HG03378 (cell line): ENCODE measurements around the gene C5orf15.
"Not testable (repeated sequence)": the region's sequence is repeated elsewhere in the genome, so short reads cannot be mapped to it uniquely, and the experiment has no call there.

Experiments
- ATAC-seq: cut with Tn5 transposase; IDR thresholded peaks from one replicate; pipeline ENCODE4 v1.9.1; 2021; ENCODE audit warnings: mild to moderate bottlenecking, moderate library complexity; ENCODE audit not compliant: unreplicated experiment

Gene C5orf15

GRCh38 chr5:133963493-133964128 is 4.8 kb downstream of the C5orf15 start:
- no peak for ATAC-seq

- no peak for ATAC-seq
These were observed 5.5 kb downstream of the C5orf15 start for GRCh38 chr5:133962801-133963476.

GRCh38 chr5:133962131-133962530 is 6.3 kb downstream of the C5orf15 start:
- ATAC-seq, result no peak

GRCh38 chr5:133959643-133960042 is 8.8 kb downstream of the C5orf15 start:
- ATAC-seq, result no peak

- ATAC-seq, result peak; percentile 65
These were observed 10.8 kb downstream of the C5orf15 start for GRCh38 chr5:133957591-133957990.

- ATAC-seq, result peak; percentile 7
These were observed 11.3 kb downstream of the C5orf15 start for GRCh38 chr5:133957080-133957479.

- not testable (repeated sequence) for ATAC-seq
These were observed 12.2 kb downstream of the C5orf15 start for GRCh38 chr5:133956196-133956595.

- no peak for ATAC-seq
These were observed 14.8 kb downstream of the C5orf15 start for GRCh38 chr5:133953568-133954145.

GRCh38 chr5:133952729-133953567 is 15.5 kb downstream of the C5orf15 start:
- ATAC-seq, result no peak

- ATAC-seq, result no peak
These were observed 17.4 kb downstream of the C5orf15 start for GRCh38 chr5:133950821-133951612.

GRCh38 chr5:133948721-133949120 is 19.7 kb downstream of the C5orf15 start:
- no peak for ATAC-seq

- ATAC-seq, result no peak
These were observed 21.0 kb downstream of the C5orf15 start for GRCh38 chr5:133947431-133947841.

- ATAC-seq, result no peak
These were observed 22.9 kb downstream of the C5orf15 start for GRCh38 chr5:133945568-133945967.

- no peak for ATAC-seq
These were observed 23.9 kb downstream of the C5orf15 start for GRCh38 chr5:133944263-133945185.

GRCh38 chr5:133943475-133943817 is 25.0 kb downstream of the C5orf15 start:
- ATAC-seq, result no peak

- no peak for ATAC-seq
These were observed 25.6 kb downstream of the C5orf15 start for GRCh38 chr5:133942614-133943474.

GRCh38 chr5:133941456-133942196 is 26.8 kb downstream of the C5orf15 start:
- ATAC-seq, result no peak

GRCh38 chr5:133939668-133940067 is 28.8 kb downstream of the C5orf15 start:
- no peak for ATAC-seq
